OCI-LY1 (cell line): Measurements from ENCODE around the gene ATP2C1.

Experiments
- CTCF ChIP-seq: fragments of 200-600 bp; sonication (generic), shearing (Covaris generic); IDR thresholded peaks from 2 replicates; pipeline ENCODE4 v1.5.1; 2017; ENCODE audit warnings: mild to moderate bottlenecking, antibody characterized with exemption, low read length, moderate library complexity, mixed read lengths
- EZH2 ChIP-seq: fragments of 200-600 bp; sonication (generic), shearing (Covaris generic); IDR thresholded peaks from 2 replicates; pipeline ENCODE4 v1.8.0; 2017; ENCODE audit warnings: borderline replicate concordance, mixed run types, mild to moderate bottlenecking, antibody characterized with exemption, low read length, moderate library complexity, mixed read lengths

GRCh38 chr3:130865489-130865888, 28.4 kb upstream of the ATP2C1 start:
- no peak for TF ChIP-seq CTCF
- no peak for TF ChIP-seq EZH2
